Upper lobe of right lung (tissue), 1 donor: Measurements from ENCODE around the gene ZNF613. TPM values are rescaled to one million over a fixed set of nuclear protein-coding genes. Genes with fewer than 3 reads are reported as not detected.
"Not testable (repeated sequence)": the region's sequence is repeated elsewhere in the genome, so short reads cannot be mapped to it uniquely, and the experiment has no call there.

ENCODE experiments used
- ATAC-seq: fragments of 200-7000 bp; cut with Tn5 transposase; one replicate; pipeline ENCODE4 v1.9.1; 2020; ENCODE audit warnings: mild to moderate bottlenecking, moderate library complexity
- DNase-seq: peaks from one replicate; pipeline ENCODE4 v3.0.0-alpha.2; 2020
- H3K27ac ChIP-seq: fragments of 200-600 bp; one replicate; pipeline ENCODE4 v1.8.0; 2022
- H3K27me3 ChIP-seq: fragments of 200-600 bp; one replicate; pipeline ENCODE4 v1.8.0; 2022; ENCODE audit warnings: mild to moderate bottlenecking
- H3K36me3 ChIP-seq: fragments of 200-600 bp; one replicate; pipeline ENCODE4 v1.8.0; 2022
- H3K4me1 ChIP-seq: fragments of 200-600 bp; one replicate; pipeline ENCODE4 v1.8.0; 2022
- H3K4me3 ChIP-seq: fragments of 200-600 bp; one replicate; pipeline ENCODE4 v1.8.0; 2022; ENCODE audit warnings: mild to moderate bottlenecking
- H3K9me3 ChIP-seq: fragments of 200-600 bp; one replicate; pipeline ENCODE4 v1.8.0; 2022
- CTCF ChIP-seq: fragments of 200-600 bp; IDR thresholded peaks from one replicate; pipeline ENCODE4 v1.8.0; 2022; ENCODE audit warnings: antibody characterized with exemption
- intact Hi-C: fragments of 100-400 bp; cut with DNase I; formaldehyde crosslinking; loops from one replicate; pipeline ENCODE4 v1.11.0; 2022
- total RNA-seq: library from RNA; stranded (reverse); fragmentation: NEBNext Ultra II Directional; extraction: Animal tissue kit (Norgen Biotek cat#: 25700); gene quantifications from one replicate; pipeline ENCODE4 v1.2.1, GENCODE V29; 2021
- donor health status: DM: no; HTN: yes; CAD: no; lungs with severe emphysema.

The ZNF613 gene
- total RNA-seq, 1 donor from 2014 or later = 5.8 TPM

- intact Hi-C loops = no loop called here
- no peak overlapping the region for H3K4me3 ChIP-seq
- H3K27ac ChIP-seq = no peak overlapping the region
- peaks cover 62% of the 10 kb centered on the region for H3K9me3 ChIP-seq
- DNase-seq (no peak), ATAC-seq (no peak)
- H3K27me3 ChIP-seq = no peaks in the 10 kb centered on the region
- TF ChIP-seq CTCF = no peak
- H3K4me1 ChIP-seq = no peaks in the 10 kb centered on the region
- H3K36me3 ChIP-seq = peaks cover 56% of the 10 kb centered on the region
Measured at GRCh38 chr19:51891193-51891747, 36.0 kb upstream of the ZNF613 start.

- intact Hi-C loops = no loop called here
- H3K27ac ChIP-seq = no peak overlapping the region
- ATAC-seq (no peak), DNase-seq (no peak)
- no peak overlapping the region for H3K4me3 ChIP-seq
- TF ChIP-seq CTCF = no peak
- H3K4me1 ChIP-seq = peaks cover 13% of the 10 kb centered on the region
- peaks cover 31% of the 10 kb centered on the region for H3K36me3 ChIP-seq
- peaks cover 7% of the 10 kb centered on the region for H3K27me3 ChIP-seq
- H3K9me3 ChIP-seq = peaks cover 27% of the 10 kb centered on the region
Measured at GRCh38 chr19:51901860-51902259, 25.4 kb upstream of the ZNF613 start.

- H3K27me3 ChIP-seq = peaks cover 15% of the 10 kb centered on the region
- peaks cover 27% of the 10 kb centered on the region for H3K9me3 ChIP-seq
- H3K4me3 ChIP-seq = no peak overlapping the region
- ATAC-seq (no peak), DNase-seq (no peak)
- TF ChIP-seq CTCF = no peak
- H3K36me3 ChIP-seq = peaks cover 20% of the 10 kb centered on the region
- no peak overlapping the region for H3K27ac ChIP-seq
- intact Hi-C loops = no loop called here
- H3K4me1 ChIP-seq = peaks cover 13% of the 10 kb centered on the region
Measured at GRCh38 chr19:51903192-51903591, 24.1 kb upstream of the ZNF613 start.

GRCh38 chr19:51904331-51905165 is 22.7 kb upstream of the ZNF613 start, which contains the start of gene ZNF649:
Gene ZNF649 (minus strand): TSS chr19:51905017. CDS start chr19:51900107, 4,910 bp downstream.
- ATAC-seq (peak; percentile 100), DNase-seq (peak; percentile 92)
- peak within 1 kb of the TSS; percentile 90 for H3K4me3 ChIP-seq
- H3K27ac ChIP-seq = peak within 1 kb of the TSS; percentile 88
- peaks cover 8% of the 10 kb centered on the region for H3K36me3 ChIP-seq
- peaks cover 18% of the 10 kb centered on the region for H3K27me3 ChIP-seq
- peaks cover 23% of the 10 kb centered on the region for H3K9me3 ChIP-seq
- intact Hi-C loops = no loop called here
- H3K4me1 ChIP-seq = peaks cover 13% of the 10 kb centered on the region
- no peak for TF ChIP-seq CTCF

GRCh38 chr19:51905206-51905605 is 22.1 kb upstream of the ZNF613 start:
- no peak overlapping the region for H3K27ac ChIP-seq
- DNase-seq (no peak), ATAC-seq (no peak)

GRCh38 chr19:51905639-51906038 is 21.6 kb upstream of the ZNF613 start:
- H3K27ac ChIP-seq, H3K4me3 ChIP-seq, H3K36me3 ChIP-seq, DNase-seq, intact Hi-C loops, ATAC-seq: not testable (repeated sequence)
- H3K4me1 ChIP-seq = peaks cover 13% of the 10 kb centered on the region
- peaks cover 12% of the 10 kb centered on the region for H3K9me3 ChIP-seq
- H3K27me3 ChIP-seq = peaks cover 18% of the 10 kb centered on the region

More at GRCh38 chr19:51905206-51905605, 22.1 kb upstream of the ZNF613 start:
- H3K36me3 ChIP-seq = peaks cover 1% of the 10 kb centered on the region
- intact Hi-C loops = no loop called here
- no peak for TF ChIP-seq CTCF
- peaks cover 18% of the 10 kb centered on the region for H3K27me3 ChIP-seq
- peak overlapping the region; percentile 90 for H3K4me3 ChIP-seq
- peaks cover 16% of the 10 kb centered on the region for H3K9me3 ChIP-seq
- peaks cover 13% of the 10 kb centered on the region for H3K4me1 ChIP-seq

GRCh38 chr19:51906108-51906507 is 21.2 kb upstream of the ZNF613 start:
- H3K9me3 ChIP-seq, H3K27ac ChIP-seq, H3K36me3 ChIP-seq, H3K4me3 ChIP-seq, intact Hi-C loops, ATAC-seq, DNase-seq: not testable (repeated sequence)
- Histone ChIP-seq H3K27me3 (peaks cover 18% of the 10 kb centered on the region), H3K4me1 (peaks cover 13% of the 10 kb centered on the region)

- ATAC-seq, DNase-seq, H3K4me3 ChIP-seq, H3K36me3 ChIP-seq, H3K27ac ChIP-seq, intact Hi-C loops: not testable (repeated sequence)
- peaks cover 18% of the 10 kb centered on the region for H3K27me3 ChIP-seq
- peaks cover 12% of the 10 kb centered on the region for H3K9me3 ChIP-seq
- H3K4me1 ChIP-seq = peaks cover 10% of the 10 kb centered on the region
Measured at GRCh38 chr19:51907981-51908380, 19.3 kb upstream of the ZNF613 start.
